RPMI7951 (cell line): ENCODE measurements around the gene OVOL3. TPM values are rescaled to one million over a fixed set of nuclear protein-coding genes. Genes with fewer than 3 reads are reported as not detected.
"Not testable (repeated sequence)": the region's sequence is repeated elsewhere in the genome, so short reads cannot be mapped to it uniquely, and the experiment has no call there.

ENCODE experiments used
- DNase-seq: peaks from one replicate; pipeline ENCODE4 v3.0.0-alpha.2; 2012; ENCODE audit warnings: low read depth
- total RNA-seq: library from RNA; depleted of rRNA; stranded (reverse); fragments of >200 nt; shearing (Covaris generic); gene quantifications from 2 replicates; pipeline ENCODE4 v1.2.3, GENCODE V29; 2014; rRNA removed

The OVOL3 gene
- not detected in 2 replicates for total RNA-seq

- DNase-seq, result no peak
Measured at GRCh38 chr19:36110487-36111199, at the start of gene OVOL3. Gene OVOL3, plus strand, starts transcription at chr19:36111143. Its CDS starts 60 bp downstream, at chr19:36111203.

GRCh38 chr19:36061367-36061766 is 49.6 kb upstream of the OVOL3 start:
- DNase-seq, result no peak

- no peak for DNase-seq
Measured at GRCh38 chr19:36064826-36065225, 46.1 kb upstream of the OVOL3 start.

GRCh38 chr19:36067681-36068080 is 43.3 kb upstream of the OVOL3 start:
- no peak for DNase-seq

GRCh38 chr19:36068810-36069499 is 42.0 kb upstream of the OVOL3 start:
- not testable (repeated sequence) for DNase-seq

- no peak for DNase-seq
Measured at GRCh38 chr19:36072081-36072480, 38.9 kb upstream of the OVOL3 start.

- DNase-seq, result no peak
Measured at GRCh38 chr19:36073121-36073876, 37.6 kb upstream of the OVOL3 start.

- DNase-seq, result no peak
Measured at GRCh38 chr19:36079389-36079945, 31.5 kb upstream of the OVOL3 start.

GRCh38 chr19:36081385-36081784 is 29.6 kb upstream of the OVOL3 start:
- DNase-seq, result no peak

- DNase-seq, result no peak
Measured at GRCh38 chr19:36081894-36082293, 29.0 kb upstream of the OVOL3 start.

- no peak for DNase-seq
Measured at GRCh38 chr19:36082916-36083315, 28.0 kb upstream of the OVOL3 start.

GRCh38 chr19:36084231-36085009 is 26.5 kb upstream of the OVOL3 start:
- DNase-seq, result no peak

GRCh38 chr19:36086326-36086725 is 24.6 kb upstream of the OVOL3 start:
- DNase-seq, result no peak

- no peak for DNase-seq
Measured at GRCh38 chr19:36089847-36090246, 21.1 kb upstream of the OVOL3 start.

GRCh38 chr19:36090910-36091695 is 19.8 kb upstream of the OVOL3 start:
- no peak for DNase-seq

GRCh38 chr19:36092566-36092965 is 18.4 kb upstream of the OVOL3 start:
- DNase-seq, result no peak

GRCh38 chr19:36093146-36093662 is 17.7 kb upstream of the OVOL3 start:
- DNase-seq, result no peak

- DNase-seq, result no peak
Measured at GRCh38 chr19:36093687-36094086, 17.3 kb upstream of the OVOL3 start.

GRCh38 chr19:36097036-36097435 is 13.9 kb upstream of the OVOL3 start:
- no peak for DNase-seq

- no peak for DNase-seq
Measured at GRCh38 chr19:36099166-36099785, 11.7 kb upstream of the OVOL3 start.
